Body of pancreas (tissue), 4 donors: ENCODE results near the gene IFT122. TPM values are rescaled to one million over a fixed set of nuclear protein-coding genes. Genes with fewer than 3 reads are reported as not detected.
A peak's percentile ranks its signal among the peaks of the same experiment; 100 is the strongest.

ENCODE experiments used
- ATAC-seq: fragments of 150-250 bp; one replicate; pipeline ENCODE4 v1.9.1; 2016
- DNase-seq, 4 donors: peaks; one replicate each; pipeline ENCODE4 v3.0.0-alpha.2; 2019
- H3K27ac ChIP-seq, 4 donors: fragments of 200-600 bp; sonication (generic); 1 replicate in 3 of 4; 2 replicates in 1 of 4; pipeline versions ENCODE4 v1.5.1 to v1.6.1; 2016 to 2019; ENCODE audit warnings: mild to moderate bottlenecking in 1 of 4, mixed read lengths in 1 of 4, moderate library complexity in 1 of 4
- H3K27me3 ChIP-seq, 2 donors: fragments of 200-600 bp; sonication (generic); one replicate each; pipeline ENCODE4 v1.6.0; 2016; ENCODE audit warnings: mild to moderate bottlenecking in 1 of 2
- H3K36me3 ChIP-seq, 2 donors: fragments of 200-600 bp; sonication (generic); replicated peaks in 1 of 2; 2 replicates each; pipeline ENCODE4 v1.5.1; 2016; ENCODE audit warnings: low read depth in 2 of 2; ENCODE audit not compliant: insufficient read depth in 1 of 2
- H3K4me1 ChIP-seq: fragments of 200-600 bp; sonication (generic); one replicate; pipeline ENCODE4 v1.6.0; 2016
- H3K4me3 ChIP-seq, 2 donors: fragments of 200-600 bp; sonication (generic); 1 replicate in 1 of 2; 2 replicates in 1 of 2; pipeline ENCODE4 v1.5.1; 2016 to 2019
- H3K9me3 ChIP-seq, 3 donors: fragments of 200-600 bp; sonication (generic); 1 replicate in 2 of 3; 2 replicates in 1 of 3; pipeline ENCODE4 v1.5.1; 2016
- POLR2A ChIP-seq, 3 donors: fragments of 450-650 bp; IDR thresholded peaks; one replicate each; pipeline ENCODE4 v1.6.1; 2016; ENCODE audit warnings: antibody characterized with exemption in 3 of 3, mild to moderate bottlenecking in 2 of 3
- WGBS, 2 donors: methylation state at CpG; one replicate each; pipeline ENCODE4 v1.1.5; 2017; 5-methylcytosine and 5-hydroxymethylcytosine counted together
- intact Hi-C: fragments of 100-400 bp; cut with DNase I; formaldehyde crosslinking; loops from one replicate; pipeline ENCODE4 v1.15.1; 2023
- total RNA-seq, 2 donors: library from RNA; depleted of rRNA; stranded (reverse); fragments of >200 nt; gene quantifications; one replicate each; pipeline ENCODE4 v1.1.0, GENCODE V29; 2016
- TF ChIP-seq, protein P1 (sequence below), 7 experiments: fragments of 450-650 bp in 4 of 7; fragments of 200-600 bp in 3 of 7; sonication (generic) in 3 of 7; IDR thresholded peaks; one replicate each; pipeline ENCODE4 v1.5.1; 2016 to 2019; ENCODE audit warnings: antibody characterized with exemption in 7 of 7

IFT122 gene
- total RNA-seq, 2 donors from 2014 or later = 10.5 to 34.8 TPM

DNA sequence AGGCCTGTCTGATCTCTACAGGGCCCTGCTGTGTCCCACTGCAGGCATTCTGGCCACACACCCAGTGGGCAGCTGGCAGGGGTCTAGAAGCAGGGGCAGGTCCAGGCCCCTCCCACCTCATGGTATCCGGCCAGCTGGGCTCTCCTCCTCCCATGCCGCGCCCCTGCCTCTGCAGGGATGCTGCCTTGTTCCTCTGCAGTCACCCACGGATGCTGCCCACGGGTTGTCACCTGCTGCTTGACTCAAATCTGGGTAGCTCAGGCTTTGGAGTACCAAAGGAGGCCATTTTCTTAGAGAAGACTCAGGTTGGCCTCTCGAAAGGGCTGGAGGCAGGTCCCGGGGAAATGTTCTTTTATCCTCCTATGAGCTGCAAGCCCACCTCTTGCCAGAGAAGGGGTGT, 36.6 kb upstream of the IFT122 start:
- no peak overlapping the region for H3K27ac ChIP-seq
- H3K27me3 ChIP-seq = no peaks in the 10 kb centered on the region
- WGBS, 2 donors = 80 to 81% methylated on average over 2 to 7 of the region's 7 CpGs
- no peaks in the 10 kb centered on the region for H3K9me3 ChIP-seq
- ATAC-seq (no peak), DNase-seq (no peak)
- intact Hi-C loops = no loop called here
- peaks cover 3% of the 10 kb centered on the region for H3K4me1 ChIP-seq
- no peak for TF ChIP-seq POLR2A (IDR thresholded peaks at IDR 0.05)
- TF ChIP-seq, protein P1, sequence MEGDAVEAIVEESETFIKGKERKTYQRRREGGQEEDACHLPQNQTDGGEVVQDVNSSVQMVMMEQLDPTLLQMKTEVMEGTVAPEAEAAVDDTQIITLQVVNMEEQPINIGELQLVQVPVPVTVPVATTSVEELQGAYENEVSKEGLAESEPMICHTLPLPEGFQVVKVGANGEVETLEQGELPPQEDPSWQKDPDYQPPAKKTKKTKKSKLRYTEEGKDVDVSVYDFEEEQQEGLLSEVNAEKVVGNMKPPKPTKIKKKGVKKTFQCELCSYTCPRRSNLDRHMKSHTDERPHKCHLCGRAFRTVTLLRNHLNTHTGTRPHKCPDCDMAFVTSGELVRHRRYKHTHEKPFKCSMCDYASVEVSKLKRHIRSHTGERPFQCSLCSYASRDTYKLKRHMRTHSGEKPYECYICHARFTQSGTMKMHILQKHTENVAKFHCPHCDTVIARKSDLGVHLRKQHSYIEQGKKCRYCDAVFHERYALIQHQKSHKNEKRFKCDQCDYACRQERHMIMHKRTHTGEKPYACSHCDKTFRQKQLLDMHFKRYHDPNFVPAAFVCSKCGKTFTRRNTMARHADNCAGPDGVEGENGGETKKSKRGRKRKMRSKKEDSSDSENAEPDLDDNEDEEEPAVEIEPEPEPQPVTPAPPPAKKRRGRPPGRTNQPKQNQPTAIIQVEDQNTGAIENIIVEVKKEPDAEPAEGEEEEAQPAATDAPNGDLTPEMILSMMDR (IDR thresholded peaks at IDR 0.05) = no peak
- H3K4me3 ChIP-seq = no peak overlapping the region
- no peaks in the 10 kb centered on the region for H3K36me3 ChIP-seq

DNA sequence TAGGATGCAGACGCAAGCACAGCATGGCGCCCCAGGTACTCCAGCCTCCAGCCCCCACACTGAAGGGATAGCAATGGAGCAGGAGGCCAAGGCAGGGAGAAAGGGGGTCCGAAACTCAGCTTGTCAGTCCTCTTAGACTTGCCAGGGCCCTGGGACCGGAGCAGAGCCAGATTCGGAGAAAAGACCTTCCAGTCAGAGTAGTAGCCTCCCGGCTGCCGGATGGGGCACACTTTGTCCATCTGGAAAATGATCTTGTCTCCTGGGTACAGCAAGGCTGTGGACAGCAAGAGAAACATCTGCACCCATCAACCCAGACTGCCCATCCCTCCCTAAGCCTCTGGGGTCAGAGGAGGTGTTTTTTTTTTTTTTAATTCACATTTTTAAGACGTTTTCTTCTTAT, 35.9 kb upstream of the IFT122 start:
- intact Hi-C loops = no loop called here
- H3K36me3 ChIP-seq = no peaks in the 10 kb centered on the region
- H3K27ac ChIP-seq = no peak overlapping the region
- H3K4me1 ChIP-seq = no peaks in the 10 kb centered on the region
- no peaks in the 10 kb centered on the region for H3K27me3 ChIP-seq
- no peak overlapping the region for H3K4me3 ChIP-seq
- no peaks in the 10 kb centered on the region for H3K9me3 ChIP-seq
- TF ChIP-seq POLR2A (IDR thresholded peaks at IDR 0.05) = no peak
- TF ChIP-seq, protein P1 (IDR thresholded peaks at IDR 0.05) = no peak
- WGBS, 2 donors = 69 to 70% methylated on average over 6 to 8 of the region's 8 CpGs
- no peak for DNase-seq
- ATAC-seq = no peak

DNA sequence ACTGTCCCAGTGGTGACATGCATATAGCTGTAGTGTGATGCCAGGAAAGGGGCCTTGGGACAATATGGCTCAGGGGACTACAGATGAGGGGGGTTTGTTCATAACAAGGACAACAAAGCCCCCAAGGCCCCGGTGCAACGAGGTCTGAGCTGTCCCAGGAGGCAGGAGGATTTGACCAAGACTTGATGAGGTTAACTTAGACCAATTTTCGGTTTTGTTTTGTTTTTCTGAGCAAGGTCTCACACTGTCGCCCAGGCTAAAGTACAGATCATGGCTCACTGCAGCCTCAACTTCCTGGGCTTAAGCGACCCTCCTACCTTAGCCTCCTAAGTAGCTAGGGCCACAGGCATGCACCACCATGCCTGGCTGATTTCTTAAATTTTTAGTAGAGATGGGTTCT, 35.4 kb upstream of the IFT122 start:
- Histone ChIP-seq H3K27me3 (no peaks in the 10 kb centered on the region), H3K4me3 (no peak overlapping the region), H3K9me3 (no peaks in the 10 kb centered on the region), H3K27ac (no peak overlapping the region), H3K4me1 (no peaks in the 10 kb centered on the region), H3K36me3 (no peaks in the 10 kb centered on the region)
- intact Hi-C loops = no loop called here
- ATAC-seq (no peak), DNase-seq (no peak)
- 70 to 73% methylated on average over 5 of the region's 5 CpGs for WGBS, 2 donors
- TF ChIP-seq POLR2A (IDR thresholded peaks at IDR 0.05) = no peak

DNA sequence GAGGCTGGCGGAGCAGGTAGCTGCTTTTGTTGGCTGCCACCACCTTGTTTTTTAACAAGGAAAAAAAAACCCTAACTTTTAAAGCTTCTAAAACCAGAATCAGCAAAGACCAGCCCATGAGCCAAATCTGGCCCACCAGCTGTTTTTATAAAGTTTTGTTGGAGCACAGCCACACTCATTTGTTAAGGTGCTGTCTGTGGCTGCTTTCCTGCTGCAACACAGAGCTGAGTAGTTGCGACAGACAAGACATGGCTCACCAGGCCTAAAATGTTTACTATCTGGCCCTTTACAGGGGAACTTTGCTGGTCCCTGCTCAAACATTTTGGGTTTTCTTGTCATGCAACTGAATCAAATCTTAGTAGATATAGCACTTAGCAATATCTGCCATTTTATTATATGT, 30.5 kb upstream of the IFT122 start:
- 28 to 59% methylated on average over 2 of the region's 2 CpGs for WGBS, 2 donors
- ATAC-seq (no peak), DNase-seq (peak in 1 of 4 donors; percentile 18)
- no peak overlapping the region for H3K27ac ChIP-seq
- no peaks in the 10 kb centered on the region for H3K9me3 ChIP-seq
- no peaks in the 10 kb centered on the region for H3K4me1 ChIP-seq
- no peaks in the 10 kb centered on the region for H3K36me3 ChIP-seq
- H3K27me3 ChIP-seq = no peaks in the 10 kb centered on the region
- TF ChIP-seq, protein P1 (IDR thresholded peaks at IDR 0.05) = no peak
- no peak for TF ChIP-seq POLR2A (IDR thresholded peaks at IDR 0.05)
- H3K4me3 ChIP-seq = no peak overlapping the region
- intact Hi-C loops = no loop called here

DNA sequence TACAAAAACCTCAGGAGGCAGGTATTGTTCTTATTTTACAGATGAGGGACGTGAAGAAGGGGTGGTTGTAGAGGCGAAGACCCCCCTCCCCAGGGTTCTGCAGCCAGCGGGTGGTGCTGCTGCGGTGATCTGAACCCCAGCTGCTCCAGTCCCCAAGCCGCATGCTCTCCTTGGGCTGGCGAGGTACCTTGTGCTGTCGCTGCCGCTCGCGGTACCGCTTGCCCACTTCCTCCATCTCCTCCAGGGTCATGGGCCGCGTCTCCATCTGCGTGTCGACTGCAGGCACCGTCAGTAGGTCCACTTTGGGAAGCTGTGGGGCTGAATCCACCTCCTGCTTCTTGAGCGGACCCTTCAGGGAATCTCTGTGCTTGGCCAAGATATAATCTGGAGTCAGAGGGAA, 29.1 kb upstream of the IFT122 start:
- 86 to 88% methylated on average over 6 to 17 of the region's 17 CpGs for WGBS, 2 donors
- no peak for DNase-seq
- Histone ChIP-seq H3K4me3 (no peak overlapping the region), H3K27ac (no peak overlapping the region), H3K9me3 (no peaks in the 10 kb centered on the region), H3K27me3 (no peaks in the 10 kb centered on the region), H3K4me1 (no peaks in the 10 kb centered on the region), H3K36me3 (no peaks in the 10 kb centered on the region)
- no peak for ATAC-seq
- no peak for TF ChIP-seq POLR2A (IDR thresholded peaks at IDR 0.05)
- TF ChIP-seq, protein P1 (IDR thresholded peaks at IDR 0.05) = no peak
- intact Hi-C loops = no loop called here
